Ovary (tissue), 9 donors: Measurements from ENCODE around the gene RRP15. TPM values are rescaled to one million over a fixed set of nuclear protein-coding genes. Genes with fewer than 3 reads are reported as not detected.

Experiments
- DNase-seq, 5 donors: peaks; one replicate each; pipeline ENCODE4 v3.0.0-alpha.2; 2019 to 2020
- H3K27ac ChIP-seq, 2 donors: fragments of 200-600 bp; one replicate each; pipeline versions ENCODE4 v1.5.1 to v1.8.0; 2019 to 2022
- H3K27me3 ChIP-seq: fragments of 200-600 bp; one replicate; pipeline ENCODE4 v1.8.0; 2022
- H3K36me3 ChIP-seq: fragments of 200-600 bp; sonication (generic); one replicate; pipeline ENCODE4 v1.5.1; 2019
- H3K4me1 ChIP-seq: one replicate; pipeline ENCODE4 v1.8.1; 2013; ENCODE audit warnings: mild to moderate bottlenecking, moderate library complexity; ENCODE audit not compliant: insufficient read depth
- H3K4me3 ChIP-seq: fragments of 200-600 bp; sonication (generic); one replicate; pipeline ENCODE4 v1.5.1; 2017
- H3K9me3 ChIP-seq, 2 donors: fragments of 200-600 bp in 1 of 2; sonication (generic) in 1 of 2; one replicate each; pipeline versions ENCODE4 v1.5.1 to v1.8.1; 2013 to 2019; ENCODE audit warnings: mild to moderate bottlenecking in 1 of 2, moderate library complexity in 1 of 2
- CTCF ChIP-seq, 3 donors: fragments of 450-650 bp in 2 of 3; fragments of 200-600 bp in 1 of 3; IDR thresholded peaks; one replicate each; pipeline versions ENCODE4 v1.5.1 to v1.8.0; 2016 to 2022; ENCODE audit warnings: antibody characterized with exemption in 3 of 3, mild to moderate bottlenecking in 1 of 3
- EP300 ChIP-seq: sonication (generic); formaldehyde crosslinking; IDR thresholded peaks from one replicate; pipeline ENCODE4 v1.6.1; 2017; ENCODE audit warnings: antibody characterized with exemption
- POLR2A ChIP-seq: fragments of 450-650 bp; IDR thresholded peaks from one replicate; pipeline ENCODE4 v1.6.1; 2017; ENCODE audit warnings: antibody characterized with exemption, mild to moderate bottlenecking, moderate library complexity
- WGBS, 3 donors: extraction: QIAGEN DNeasy Blood & Tissue Kit in 1 of 3; methylation state at CpG; one replicate each; pipeline versions ENCODE4 v1.1.5 to v1.1.7; 2013 to 2017; 5-methylcytosine and 5-hydroxymethylcytosine counted together
- intact Hi-C, 4 donors: fragments of 100-400 bp; cut with DNase I; formaldehyde crosslinking; loops; one replicate each; pipeline versions ENCODE4 v1.11.0 to v1.15.1; 2022 to 2023
- polyA plus RNA-seq, 2 donors: library from polyadenylated mRNA; stranded (reverse); fragments of 200-250 nt in 1 of 2; fragments of 350-450 nt in 1 of 2; fragmentation: Illumina TruSeq in 1 of 2; extraction: RNeasy Lipid Tissue Mini Kit (QIAGEN cat#74804) in 1 of 2; gene quantifications; one replicate each; pipeline ENCODE4 v1.2.3, GENCODE V29; 2013 to 2014
- total RNA-seq, 7 donors: library from RNA; depleted of rRNA in 2 of 7; stranded (reverse); fragments of >200 nt in 2 of 7; fragmentation: NEBNext Ultra II Directional in 3 of 7; extraction: Animal tissue kit (Norgen Biotek cat#: 25700) in 3 of 7; gene quantifications; one replicate each; pipeline versions ENCODE4 v1.1.0 to v1.2.4, GENCODE V29; 2016 to 2023
- donor health status: DM: no; HTN: no; CAD: no; lungs with moderate emphysema.
- donor health status: DM: no; HTN: no; CAD: no.
- donor health status: Bipolar disorder and iron deficiency.
- donor health status: DM: yes; HTN: yes; CAD: no.
- donor health status: DM: no; HTN: no; CAD: no.
- donor health status: DM: yes; HTN: yes; CAD: no.

Gene RRP15
- total and polyA plus RNA-seq, 9 donors: 2.3 to 27.9 (median 17.7) TPM

GRCh38 chr1:218339267-218339831 is 54.3 kb downstream of the RRP15 start:
- intact Hi-C loops: loop anchor here in 1 of 4 donors (5.0 kb wide), 1 partner anchor 1218 kb away; no protein-coding TSS in a partner anchor
- 0 to 3% (median 1%) methylated on average over 1 of the region's 1 CpG for WGBS, 3 donors
- no peak for TF ChIP-seq POLR2A
- peak; percentile 50 to 63 (median 54) for TF ChIP-seq CTCF (IDR thresholded peaks at IDR 0.05)
- no peak for TF ChIP-seq EP300
- H3K9me3 ChIP-seq: no peaks in the 10 kb centered on the region
- H3K36me3 ChIP-seq: no peaks in the 10 kb centered on the region
- H3K27ac ChIP-seq: no peak overlapping the region
- DNase-seq: no peak
- no peaks in the 10 kb centered on the region for H3K27me3 ChIP-seq
- H3K4me3 ChIP-seq: no peak overlapping the region
- no peaks in the 10 kb centered on the region for H3K4me1 ChIP-seq

DNA sequence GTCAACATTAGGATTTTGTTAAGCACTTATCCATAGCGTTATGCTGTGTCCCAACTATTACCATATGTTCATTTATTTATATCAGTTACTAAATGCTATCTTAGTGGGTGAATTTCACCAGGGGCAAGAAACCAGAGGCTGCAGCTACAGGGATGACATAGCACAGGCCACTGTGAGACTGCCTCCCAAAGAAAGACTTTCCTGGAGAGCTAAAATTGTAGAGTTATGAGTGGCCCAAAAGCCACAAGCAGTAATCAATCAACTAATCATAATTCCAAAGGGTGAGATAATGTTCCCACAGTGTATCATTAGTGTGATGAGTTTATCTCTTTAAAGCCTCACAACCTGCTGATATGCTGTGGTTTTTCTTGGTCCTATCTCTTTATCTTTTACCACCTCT is 56.2 kb downstream of the RRP15 start:
- DNase-seq: no peak
- 86 to 92% (median 88%) methylated on average over 1 of the region's 1 CpG for WGBS, 3 donors
- intact Hi-C loops: loop anchor here in 1 of 4 donors (10.0 kb wide), 1 partner anchor 833 kb away; the partner anchor contains the start of gene LYPLAL1
- Histone ChIP-seq H3K27ac (no peak overlapping the region), H3K9me3 (no peaks in the 10 kb centered on the region), H3K4me3 (no peak overlapping the region), H3K4me1 (no peaks in the 10 kb centered on the region), H3K36me3 (no peaks in the 10 kb centered on the region), H3K27me3 (no peaks in the 10 kb centered on the region)
- no peak for TF ChIP-seq EP300

- intact Hi-C loops: loop anchor here in 1 of 4 donors (10.0 kb wide), 1 partner anchor 833 kb away; the partner anchor contains the start of gene LYPLAL1
- 92 to 95% (median 95%) methylated on average over 4 of the region's 4 CpGs for WGBS, 3 donors
- Histone ChIP-seq H3K9me3 (no peaks in the 10 kb centered on the region), H3K27ac (no peak overlapping the region), H3K4me3 (no peak overlapping the region), H3K27me3 (no peaks in the 10 kb centered on the region), H3K4me1 (no peaks in the 10 kb centered on the region), H3K36me3 (no peaks in the 10 kb centered on the region)
- TF ChIP-seq POLR2A (no peak), CTCF (IDR thresholded peaks at IDR 0.05) (no peak), EP300 (no peak)
- no peak for DNase-seq
Measured at GRCh38 chr1:218342091-218342490, 57.0 kb downstream of the RRP15 start.

GRCh38 chr1:218344814-218345672 is 60.0 kb downstream of the RRP15 start, which contains the start of gene TGFB2:
TSS of gene TGFB2 (plus strand) at chr1:218345336. CDS start at chr1:218346702, 1,366 bp downstream.
- 3 to 6% (median 4%) methylated on average over 22 of the region's 22 CpGs for WGBS, 3 donors
- H3K4me1 ChIP-seq: no peaks in the 10 kb centered on the region
- no peaks in the 10 kb centered on the region for H3K9me3 ChIP-seq
- H3K36me3 ChIP-seq: no peaks in the 10 kb centered on the region
- intact Hi-C loops: loop anchor here in 1 of 4 donors (10.0 kb wide), 1 partner anchor 830 kb away; the partner anchor contains the start of gene LYPLAL1
- H3K4me3 ChIP-seq: peak within 1 kb of the TSS; percentile 62
- H3K27ac ChIP-seq: peak within 1 kb of the TSS; percentile 43 to 63
- DNase-seq: peak; percentile 49 to 76 (median 52)
- no peaks in the 10 kb centered on the region for H3K27me3 ChIP-seq
- TF ChIP-seq POLR2A: peak; percentile 83
- peak; percentile 33 for TF ChIP-seq EP300
- TF ChIP-seq CTCF (IDR thresholded peaks at IDR 0.05): no peak
